Gastroesophageal sphincter (tissue), 4 donors: ENCODE data around the gene ITPR2. TPM values are rescaled to one million over a fixed set of nuclear protein-coding genes. Genes with fewer than 3 reads are reported as not detected.

Source experiments
- ATAC-seq: fragments of 150-250 bp; one replicate; pipeline ENCODE4 v1.9.1; 2016; ENCODE audit warnings: mild to moderate bottlenecking, moderate library complexity
- H3K27ac ChIP-seq, 4 donors: fragments of 200-600 bp; sonication (generic) in 3 of 4; 1 replicate in 3 of 4; 2 replicates in 1 of 4; pipeline ENCODE4 v1.5.1; 2016 to 2019
- H3K27me3 ChIP-seq: fragments of 200-600 bp; sonication (generic); one replicate; pipeline ENCODE4 v1.5.1; 2019
- H3K36me3 ChIP-seq, 2 donors: fragments of 200-600 bp; sonication (generic); one replicate each; pipeline ENCODE4 v1.5.1; 2019; ENCODE audit warnings: control low read depth in 1 of 2
- H3K4me1 ChIP-seq, 3 donors: fragments of 200-600 bp; sonication (generic); 1 replicate in 2 of 3; 2 replicates in 1 of 3; pipeline ENCODE4 v1.5.1; 2016 to 2019; ENCODE audit warnings: control low read depth in 2 of 3
- H3K4me3 ChIP-seq, 2 donors: fragments of 200-600 bp; sonication (generic); one replicate each; pipeline ENCODE4 v1.5.1; 2019; ENCODE audit warnings: mild to moderate bottlenecking in 1 of 2, moderate library complexity in 1 of 2
- H3K9me3 ChIP-seq, 3 donors: fragments of 200-600 bp; sonication (generic); one replicate each; pipeline ENCODE4 v1.5.1; 2017 to 2019; ENCODE audit warnings: control low read depth in 2 of 3
- CTCF ChIP-seq, 4 experiments: fragments of 200-600 bp in 2 of 4; fragments of 450-650 bp in 2 of 4; sonication (generic) in 1 of 4; IDR thresholded peaks; one replicate each; pipeline ENCODE4 v1.5.1; 2017 to 2019; ENCODE audit warnings: antibody characterized with exemption in 4 of 4, mild to moderate bottlenecking in 2 of 4, moderate library complexity in 2 of 4
- EP300 ChIP-seq: sonication (generic); formaldehyde crosslinking; IDR thresholded peaks from one replicate; pipeline ENCODE4 v1.6.1; 2017; ENCODE audit warnings: antibody characterized with exemption, mild to moderate bottlenecking
- POLR2A ChIP-seq, 2 donors: fragments of 450-650 bp; IDR thresholded peaks; one replicate each; pipeline ENCODE4 v1.6.1; 2017; ENCODE audit warnings: antibody characterized with exemption in 2 of 2, mild to moderate bottlenecking in 2 of 2, moderate library complexity in 1 of 2
- POLR2AphosphoS5 ChIP-seq: sonication (generic); formaldehyde crosslinking; IDR thresholded peaks from one replicate; pipeline ENCODE4 v1.6.1; 2017; ENCODE audit warnings: antibody characterized with exemption
- WGBS, 2 donors: methylation state at CpG; one replicate each; pipeline ENCODE4 v1.1.5; 2018; ENCODE audit warnings: low coverage in 1 of 2; 5-methylcytosine and 5-hydroxymethylcytosine counted together
- total RNA-seq, 4 donors: library from RNA; depleted of rRNA; stranded (reverse); fragments of >200 nt; gene quantifications; one replicate each; pipeline ENCODE4 v1.1.0, GENCODE V29; 2016

The ITPR2 gene
- total RNA-seq, 4 donors from 2014 or later: 30.8 to 63.0 (median 44.4) TPM

- TF ChIP-seq POLR2AphosphoS5: peak; percentile 62
- TF ChIP-seq EP300: no peak
- Histone ChIP-seq H3K4me3 (no peak overlapping the region), H3K4me1 (peaks cover 0 to 16% (median 0%) of the 10 kb centered on the region in 3 donors), H3K36me3 (peaks cover 0 to 46% of the 10 kb centered on the region in 2 donors), H3K27me3 (no peaks in the 10 kb centered on the region), H3K9me3 (no peaks in the 10 kb centered on the region), H3K27ac (peak overlapping the region in 1 of 4 donors; percentile 30)
- peak; percentile 50 for ATAC-seq
- WGBS, 2 donors: 41 to 47% methylated on average over 4 of the region's 4 CpGs
These were observed 174.0 kb downstream of the ITPR2 start for GRCh38 chr12:26658991-26659390.

- TF ChIP-seq CTCF (IDR thresholded peaks at IDR 0.05) (no peak), POLR2AphosphoS5 (no peak), EP300 (no peak)
- no peak for ATAC-seq
- H3K36me3 ChIP-seq: peaks cover 0 to 50% of the 10 kb centered on the region in 2 donors
These were observed 178.4 kb downstream of the ITPR2 start for GRCh38 chr12:26654623-26655022.

GRCh38 chr12:26651566-26652188 lies 181.3 kb downstream of the ITPR2 start:
- no peaks in the 10 kb centered on the region for H3K9me3 ChIP-seq
- no peaks in the 10 kb centered on the region for H3K27me3 ChIP-seq
- WGBS, 2 donors: 20 to 45% methylated on average over 7 of the region's 7 CpGs
- peaks cover 0 to 15% (median 4%) of the 10 kb centered on the region in 3 donors for H3K4me1 ChIP-seq
- peak overlapping the region in 3 of 4 donors; percentile 45 to 63 (median 58) for H3K27ac ChIP-seq
- peak; percentile 56 for ATAC-seq
- no peak for TF ChIP-seq EP300
- TF ChIP-seq CTCF (IDR thresholded peaks at IDR 0.05): peak; percentile 83 to 88 (median 84)
- no peak for TF ChIP-seq POLR2A (IDR thresholded peaks at IDR 0.05)
- TF ChIP-seq POLR2AphosphoS5: no peak
- H3K4me3 ChIP-seq: no peak overlapping the region
- peaks cover 0 to 41% of the 10 kb centered on the region in 2 donors for H3K36me3 ChIP-seq

More at GRCh38 chr12:26654623-26655022, 178.4 kb downstream of the ITPR2 start:
- H3K9me3 ChIP-seq: no peaks in the 10 kb centered on the region
- H3K4me1 ChIP-seq: peaks cover 0 to 16% (median 0%) of the 10 kb centered on the region in 3 donors
- no peak overlapping the region for H3K4me3 ChIP-seq
- no peak overlapping the region for H3K27ac ChIP-seq
- H3K27me3 ChIP-seq: no peaks in the 10 kb centered on the region

- Histone ChIP-seq H3K4me1 (peaks cover 0 to 15% (median 4%) of the 10 kb centered on the region in 3 donors), H3K27ac (peak overlapping the region in 3 of 4 donors; percentile 45 to 63 (median 58)), H3K4me3 (no peak overlapping the region), H3K27me3 (no peaks in the 10 kb centered on the region), H3K36me3 (peaks cover 0 to 35% of the 10 kb centered on the region in 2 donors), H3K9me3 (no peaks in the 10 kb centered on the region)
- TF ChIP-seq CTCF (IDR thresholded peaks at IDR 0.05) (no peak), POLR2A (IDR thresholded peaks at IDR 0.05) (no peak), POLR2AphosphoS5 (no peak), EP300 (no peak)
- ATAC-seq: no peak
These were observed 182.0 kb downstream of the ITPR2 start for GRCh38 chr12:26651036-26651435.

GRCh38 chr12:26648999-26649398 lies 184.0 kb downstream of the ITPR2 start:
- no peaks in the 10 kb centered on the region for H3K27me3 ChIP-seq
- peaks cover 0 to 16% of the 10 kb centered on the region in 2 donors for H3K36me3 ChIP-seq
- H3K4me1 ChIP-seq: peaks cover 0 to 20% (median 4%) of the 10 kb centered on the region in 3 donors
- H3K9me3 ChIP-seq: no peaks in the 10 kb centered on the region
- H3K27ac ChIP-seq: peak overlapping the region in 2 of 4 donors; percentile 51 to 63
- WGBS, 2 donors: 23 to 43% methylated on average over 1 of the region's 1 CpG
- no peak overlapping the region for H3K4me3 ChIP-seq
- TF ChIP-seq POLR2A (IDR thresholded peaks at IDR 0.05) (no peak), EP300 (no peak), POLR2AphosphoS5 (no peak), CTCF (IDR thresholded peaks at IDR 0.05) (no peak)
- no peak for ATAC-seq
